ENCODE results near the gene MACROD2.

MACROD2 gene

GRCh38 chr20:16069389-16070010, 2074.2 kb downstream of the MACROD2 start:
- DNase-seq: no peak

GRCh38 chr20:16072220-16072619, 2076.9 kb downstream of the MACROD2 start:
- DNase-seq: no peak

GRCh38 chr20:16078172-16078898, 2083.0 kb downstream of the MACROD2 start:
- no peak for DNase-seq

- no peak for DNase-seq
These were observed 2086.1 kb downstream of the MACROD2 start for GRCh38 chr20:16081421-16081820.

GRCh38 chr20:16082051-16082550, 2086.8 kb downstream of the MACROD2 start:
- DNase-seq: no peak

- DNase-seq: no peak
These were observed 2088.4 kb downstream of the MACROD2 start for GRCh38 chr20:16083639-16084280.

- DNase-seq: no peak
These were observed 2099.9 kb downstream of the MACROD2 start for GRCh38 chr20:16095226-16095625.

- DNase-seq: no peak
These were observed 2101.5 kb downstream of the MACROD2 start for GRCh38 chr20:16096756-16097326.

- DNase-seq: no peak
These were observed 2102.5 kb downstream of the MACROD2 start for GRCh38 chr20:16097788-16098187.

- no peak for DNase-seq
These were observed 2103.7 kb downstream of the MACROD2 start for GRCh38 chr20:16098890-16099639.

- DNase-seq: no peak
These were observed 2104.8 kb downstream of the MACROD2 start for GRCh38 chr20:16100111-16100510.

GRCh38 chr20:16100767-16101166, 2105.5 kb downstream of the MACROD2 start:
- DNase-seq: no peak

Data from NCI-H2029 (cell line).